ENCODE results near the gene PRSS22.

DNA sequence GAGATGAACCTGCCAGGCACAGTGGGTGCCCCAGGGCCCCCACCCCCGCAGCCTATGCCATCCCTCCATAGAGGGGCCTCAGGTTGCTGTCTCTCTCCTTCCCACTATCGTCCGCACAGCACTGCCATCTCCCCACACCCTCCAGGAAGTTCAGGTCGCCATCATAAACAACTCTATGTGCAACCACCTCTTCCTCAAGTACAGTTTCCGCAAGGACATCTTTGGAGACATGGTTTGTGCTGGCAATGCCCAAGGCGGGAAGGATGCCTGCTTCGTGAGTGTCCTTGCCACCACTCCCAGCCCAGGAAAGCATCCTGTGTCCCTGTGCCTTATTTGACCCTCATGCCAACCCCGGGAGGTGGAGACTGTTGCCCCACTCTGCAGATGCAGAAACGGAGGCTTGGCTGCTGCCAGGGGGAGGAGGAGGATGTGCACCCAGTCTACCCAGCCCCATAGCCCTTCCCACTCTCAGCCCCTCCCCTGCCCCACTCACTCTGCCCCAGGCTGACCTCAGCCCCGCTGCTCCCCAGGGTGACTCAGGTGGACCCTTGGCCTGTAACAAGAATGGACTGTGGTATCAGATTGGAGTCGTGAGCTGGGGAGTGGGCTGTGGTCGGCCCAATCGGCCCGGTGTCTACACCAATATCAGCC, 37.0 kb downstream of the PRSS22 start:
- TF ChIP-seq, protein P1, sequence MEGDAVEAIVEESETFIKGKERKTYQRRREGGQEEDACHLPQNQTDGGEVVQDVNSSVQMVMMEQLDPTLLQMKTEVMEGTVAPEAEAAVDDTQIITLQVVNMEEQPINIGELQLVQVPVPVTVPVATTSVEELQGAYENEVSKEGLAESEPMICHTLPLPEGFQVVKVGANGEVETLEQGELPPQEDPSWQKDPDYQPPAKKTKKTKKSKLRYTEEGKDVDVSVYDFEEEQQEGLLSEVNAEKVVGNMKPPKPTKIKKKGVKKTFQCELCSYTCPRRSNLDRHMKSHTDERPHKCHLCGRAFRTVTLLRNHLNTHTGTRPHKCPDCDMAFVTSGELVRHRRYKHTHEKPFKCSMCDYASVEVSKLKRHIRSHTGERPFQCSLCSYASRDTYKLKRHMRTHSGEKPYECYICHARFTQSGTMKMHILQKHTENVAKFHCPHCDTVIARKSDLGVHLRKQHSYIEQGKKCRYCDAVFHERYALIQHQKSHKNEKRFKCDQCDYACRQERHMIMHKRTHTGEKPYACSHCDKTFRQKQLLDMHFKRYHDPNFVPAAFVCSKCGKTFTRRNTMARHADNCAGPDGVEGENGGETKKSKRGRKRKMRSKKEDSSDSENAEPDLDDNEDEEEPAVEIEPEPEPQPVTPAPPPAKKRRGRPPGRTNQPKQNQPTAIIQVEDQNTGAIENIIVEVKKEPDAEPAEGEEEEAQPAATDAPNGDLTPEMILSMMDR (IDR thresholded peaks at IDR 0.05): no peak
- TF ChIP-seq POLR2A (IDR thresholded peaks at IDR 0.05): no peak

Data from thyroid gland (tissue), 4 donors.